ENCODE data around the gene ADARB1. TPM values are rescaled to one million over a fixed set of nuclear protein-coding genes. Genes with fewer than 3 reads are reported as not detected.

The ADARB1 gene
- polyA plus RNA-seq, 1 donor (not counting 4 experiments of a cell fraction or from before 2014, with no cell fraction given): 13.0 TPM

DNA sequence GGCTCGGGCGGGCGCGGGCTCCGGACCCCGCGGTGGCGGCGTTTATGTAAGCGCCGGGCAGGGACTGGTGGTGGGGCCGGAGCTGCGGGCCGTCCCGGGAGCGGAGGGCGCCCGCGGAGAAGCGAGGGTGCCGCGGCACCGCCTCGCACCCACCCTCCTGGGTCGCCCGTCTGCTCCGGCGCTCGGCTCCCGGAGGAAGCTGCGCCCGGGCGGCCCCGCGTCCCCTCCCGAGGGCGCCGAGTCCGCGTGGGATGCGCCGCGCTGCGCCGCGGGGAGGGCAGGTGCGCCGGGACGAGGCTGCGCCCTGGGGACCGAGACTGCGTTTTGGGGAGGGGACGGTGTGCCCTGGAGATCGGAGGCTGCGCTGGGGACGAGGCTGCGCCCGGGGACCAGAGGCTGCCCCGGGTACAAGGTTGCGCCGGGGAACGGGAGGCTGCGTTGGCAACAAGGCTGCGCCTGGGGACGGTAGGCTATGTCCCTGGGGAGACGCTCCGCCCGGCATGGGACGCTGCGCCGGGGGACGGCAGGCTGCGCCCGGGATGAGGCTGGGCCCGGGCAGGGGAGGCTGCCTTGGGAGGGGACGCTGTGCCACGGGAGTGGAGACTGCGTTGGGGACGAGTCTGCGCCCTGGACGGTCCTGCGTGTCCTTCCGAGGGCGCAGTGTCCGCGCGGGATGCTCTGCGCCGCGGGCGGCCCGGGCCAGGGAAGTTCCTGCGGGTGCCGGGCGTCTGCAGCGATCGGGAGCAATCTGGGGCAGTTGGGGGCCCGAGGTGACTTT, 627 bp downstream of the ADARB1 start:
- Histone ChIP-seq H3K27me3 (ENCODE audit: control insufficient read depth, extremely low read depth, insufficient read depth, low read length) (no peaks in the 10 kb centered on the region), H3K36me3 (ENCODE audit: control insufficient read depth in 2 of 2, extremely low read depth in 1 of 2, insufficient read depth in 2 of 2, low read length in 2 of 2) (no peaks in the 10 kb centered on the region), H3K9ac (ENCODE audit: control insufficient read depth, extremely low read depth, insufficient read depth, low read length) (peak overlapping the region; percentile 72), H3K4me2 (ENCODE audit: control insufficient read depth, extremely low read depth, insufficient read depth, low read depth, low read length) (peak overlapping the region; percentile 96), H3K79me2 (ENCODE audit: control insufficient read depth, insufficient read depth, low read length) (peaks cover 31% of the 10 kb centered on the region), H3K4me3 (ENCODE audit: control insufficient read depth in 2 of 3, extremely low read depth in 1 of 3, insufficient read depth in 2 of 3, low read depth in 1 of 3, low read length in 3 of 3) (peak overlapping the region; percentile 77 to 83 (median 80)), H3K9me3 (ENCODE audit: control insufficient read depth, low read depth, low read length) (no peaks in the 10 kb centered on the region), H4K20me1 (ENCODE audit: control insufficient read depth, extremely low read depth, insufficient read depth, low read length) (peaks cover 4% of the 10 kb centered on the region), H3K27ac (ENCODE audit: control insufficient read depth, insufficient read depth, low read length) (no peak overlapping the region), H3K9me1 (ENCODE audit: control insufficient read depth, extremely low read depth, insufficient read depth, low read length) (no peaks in the 10 kb centered on the region), H3K4me1 (ENCODE audit: control insufficient read depth, extremely low read depth, insufficient read depth, low read length) (peaks cover 20% of the 10 kb centered on the region), H2AFZ (ENCODE audit: control insufficient read depth, low read length) (peak overlapping the region; percentile 65)
- dilution Hi-C loops (cut with MboI; ENCODE audit: extremely low pct_ligation_motif_present, low sequenced_read_pairs): no loop called here
- DNase-seq (ENCODE audit: low read depth, low spot score) (no peak), FAIRE-seq (no peak)
- no peak for TF ChIP-seq EZH2 (IDR thresholded peaks at IDR 0.05; ENCODE audit: low read length)
- TF ChIP-seq, protein P1, sequence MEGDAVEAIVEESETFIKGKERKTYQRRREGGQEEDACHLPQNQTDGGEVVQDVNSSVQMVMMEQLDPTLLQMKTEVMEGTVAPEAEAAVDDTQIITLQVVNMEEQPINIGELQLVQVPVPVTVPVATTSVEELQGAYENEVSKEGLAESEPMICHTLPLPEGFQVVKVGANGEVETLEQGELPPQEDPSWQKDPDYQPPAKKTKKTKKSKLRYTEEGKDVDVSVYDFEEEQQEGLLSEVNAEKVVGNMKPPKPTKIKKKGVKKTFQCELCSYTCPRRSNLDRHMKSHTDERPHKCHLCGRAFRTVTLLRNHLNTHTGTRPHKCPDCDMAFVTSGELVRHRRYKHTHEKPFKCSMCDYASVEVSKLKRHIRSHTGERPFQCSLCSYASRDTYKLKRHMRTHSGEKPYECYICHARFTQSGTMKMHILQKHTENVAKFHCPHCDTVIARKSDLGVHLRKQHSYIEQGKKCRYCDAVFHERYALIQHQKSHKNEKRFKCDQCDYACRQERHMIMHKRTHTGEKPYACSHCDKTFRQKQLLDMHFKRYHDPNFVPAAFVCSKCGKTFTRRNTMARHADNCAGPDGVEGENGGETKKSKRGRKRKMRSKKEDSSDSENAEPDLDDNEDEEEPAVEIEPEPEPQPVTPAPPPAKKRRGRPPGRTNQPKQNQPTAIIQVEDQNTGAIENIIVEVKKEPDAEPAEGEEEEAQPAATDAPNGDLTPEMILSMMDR (optimal IDR thresholded peaks at IDR 0.05 in 1 of 3, IDR thresholded peaks at IDR 0.05 in 1 of 3, conservative IDR thresholded peaks at IDR 0.05 in 1 of 3; ENCODE audit: extremely low read depth in 1 of 3, insufficient read depth in 2 of 3, low read length in 3 of 3): no peak

GRCh38 chr21:45075596-45076244, 1.3 kb downstream of the ADARB1 start:
- Histone ChIP-seq H3K4me3 (ENCODE audit: control insufficient read depth in 2 of 3, extremely low read depth in 1 of 3, insufficient read depth in 2 of 3, low read depth in 1 of 3, low read length in 3 of 3) (peak overlapping the region; percentile 77 to 83 (median 80)), H3K27me3 (ENCODE audit: control insufficient read depth, extremely low read depth, insufficient read depth, low read length) (no peaks in the 10 kb centered on the region), H3K27ac (ENCODE audit: control insufficient read depth, insufficient read depth, low read length) (no peak overlapping the region), H3K79me2 (ENCODE audit: control insufficient read depth, insufficient read depth, low read length) (peaks cover 37% of the 10 kb centered on the region), H3K4me2 (ENCODE audit: control insufficient read depth, extremely low read depth, insufficient read depth, low read depth, low read length) (peak overlapping the region; percentile 96), H2AFZ (ENCODE audit: control insufficient read depth, low read length) (peak overlapping the region; percentile 65), H3K36me3 (ENCODE audit: control insufficient read depth in 2 of 2, extremely low read depth in 1 of 2, insufficient read depth in 2 of 2, low read length in 2 of 2) (no peaks in the 10 kb centered on the region), H3K9me3 (ENCODE audit: control insufficient read depth, low read depth, low read length) (no peaks in the 10 kb centered on the region), H3K9ac (ENCODE audit: control insufficient read depth, extremely low read depth, insufficient read depth, low read length) (peak overlapping the region; percentile 72), H3K9me1 (ENCODE audit: control insufficient read depth, extremely low read depth, insufficient read depth, low read length) (no peaks in the 10 kb centered on the region), H4K20me1 (ENCODE audit: control insufficient read depth, extremely low read depth, insufficient read depth, low read length) (peaks cover 7% of the 10 kb centered on the region), H3K4me1 (ENCODE audit: control insufficient read depth, extremely low read depth, insufficient read depth, low read length) (peaks cover 21% of the 10 kb centered on the region)
- dilution Hi-C loops (cut with MboI; ENCODE audit: extremely low pct_ligation_motif_present, low sequenced_read_pairs): no loop called here
- TF ChIP-seq, protein P1 (optimal IDR thresholded peaks at IDR 0.05 in 1 of 3, IDR thresholded peaks at IDR 0.05 in 1 of 3, conservative IDR thresholded peaks at IDR 0.05 in 1 of 3; ENCODE audit: extremely low read depth in 1 of 3, insufficient read depth in 2 of 3, low read length in 3 of 3): no peak
- TF ChIP-seq EZH2 (IDR thresholded peaks at IDR 0.05; ENCODE audit: low read length): no peak
- DNase-seq (ENCODE audit: low read depth, low spot score) (no peak), FAIRE-seq (peak; percentile 17)
